ENCODE data around the gene CSNK1G2. TPM values are rescaled to one million over a fixed set of nuclear protein-coding genes. Genes with fewer than 3 reads are reported as not detected.
A peak's percentile ranks its signal among the peaks of the same experiment; 100 is the strongest.

Gene CSNK1G2
- polyA plus RNA-seq, 1 donor from 2014 or later, result 110 TPM

GRCh38 chr19:1929021-1929742 is 11.8 kb upstream of the CSNK1G2 start:
- TF ChIP-seq POLR2AphosphoS5 (IDR thresholded peaks at IDR 0.05), result no peak
- peak; percentile 80 for TF ChIP-seq CTCF (IDR thresholded peaks at IDR 0.05; ENCODE audit: poor library complexity, severe bottlenecking)
- TF ChIP-seq EZH2 (IDR thresholded peaks at IDR 0.05; ENCODE audit: borderline replicate concordance, insufficient read depth, low read length, poor library complexity, severe bottlenecking), result no peak
- peak; percentile 72 for TF ChIP-seq SMC3 (conservative IDR thresholded peaks at IDR 0.05; ENCODE audit: poor library complexity)
- no peak for TF ChIP-seq REST (IDR thresholded peaks at IDR 0.05; ENCODE audit: borderline replicate concordance)
- TF ChIP-seq RAD21 (conservative IDR thresholded peaks at IDR 0.05), result peak; percentile 69
- no peak for TF ChIP-seq EP300 (conservative IDR thresholded peaks at IDR 0.05; ENCODE audit: poor library complexity, severe bottlenecking)
- no peak for TF ChIP-seq MXI1 (conservative IDR thresholded peaks at IDR 0.05; ENCODE audit: poor library complexity, severe bottlenecking)
- no peak for TF ChIP-seq TAF1 (IDR thresholded peaks at IDR 0.05; ENCODE audit: low read depth)
- no peak overlapping the region for H3K9ac ChIP-seq (ENCODE audit: low read length)
- H2AFZ ChIP-seq (ENCODE audit: low read depth, low read length), result no peak overlapping the region

GRCh38 chr19:1931445-1931844 is 9.5 kb upstream of the CSNK1G2 start:
- H3F3A ChIP-seq (ENCODE audit: insufficient read depth, low read length, poor library complexity, severe bottlenecking), result no peaks in the 10 kb centered on the region
- no peaks in the 10 kb centered on the region for H3K9me3 ChIP-seq (ENCODE audit: low read length)
- no peak overlapping the region for H3K4me2 ChIP-seq (ENCODE audit: low read length)
- H3K27ac ChIP-seq (ENCODE audit: low read length), result no peak overlapping the region
- H3K36me3 ChIP-seq (ENCODE audit: insufficient read depth, low read length), result no peaks in the 10 kb centered on the region
- H4K20me1 ChIP-seq (ENCODE audit: insufficient read depth), result no peaks in the 10 kb centered on the region
- H2AFZ ChIP-seq (ENCODE audit: low read depth, low read length), result no peak overlapping the region
- H3K79me2 ChIP-seq (replicated peaks; ENCODE audit: insufficient read depth, low read length), result no peaks in the 10 kb centered on the region
- no peak overlapping the region for H3K9ac ChIP-seq (ENCODE audit: low read length)
- H3K4me3 ChIP-seq (ENCODE audit: low read length), result no peak overlapping the region
- no peaks in the 10 kb centered on the region for H3K27me3 ChIP-seq (ENCODE audit: insufficient read depth, low read depth, low read length)
- H3K9me2 ChIP-seq (ENCODE audit: insufficient read depth, low read length), result no peaks in the 10 kb centered on the region
- TF ChIP-seq EZH2 (IDR thresholded peaks at IDR 0.05; ENCODE audit: borderline replicate concordance, insufficient read depth, low read length, poor library complexity, severe bottlenecking), result no peak
- TF ChIP-seq MXI1 (conservative IDR thresholded peaks at IDR 0.05; ENCODE audit: poor library complexity, severe bottlenecking), result no peak
- TF ChIP-seq CTCF (IDR thresholded peaks at IDR 0.05; ENCODE audit: poor library complexity, severe bottlenecking), result no peak
- TF ChIP-seq SMC3 (conservative IDR thresholded peaks at IDR 0.05; ENCODE audit: poor library complexity), result no peak

More at GRCh38 chr19:1929021-1929742, 11.8 kb upstream of the CSNK1G2 start:
- Histone ChIP-seq H3K27me3 (ENCODE audit: insufficient read depth, low read depth, low read length) (no peaks in the 10 kb centered on the region), H3K27ac (ENCODE audit: low read length) (no peak overlapping the region), H3K9me3 (ENCODE audit: low read length) (no peaks in the 10 kb centered on the region), H3K79me2 (replicated peaks; ENCODE audit: insufficient read depth, low read length) (no peaks in the 10 kb centered on the region), H3F3A (ENCODE audit: insufficient read depth, low read length, poor library complexity, severe bottlenecking) (no peaks in the 10 kb centered on the region), H3K9me2 (ENCODE audit: insufficient read depth, low read length) (no peaks in the 10 kb centered on the region), H3K4me3 (ENCODE audit: low read length) (no peak overlapping the region), H3K4me2 (ENCODE audit: low read length) (no peak overlapping the region), H3K36me3 (ENCODE audit: insufficient read depth, low read length) (no peaks in the 10 kb centered on the region), H4K20me1 (ENCODE audit: insufficient read depth) (no peaks in the 10 kb centered on the region)

Measured in neural cell (in vitro differentiated cells).